HG02678 (cell line): ENCODE measurements around the gene EML6.

Source experiments
- ATAC-seq: cut with Tn5 transposase; IDR thresholded peaks from one replicate; pipeline ENCODE4 v1.9.1; 2021; ENCODE audit warnings: mild to moderate bottlenecking, moderate library complexity; ENCODE audit not compliant: unreplicated experiment

The EML6 gene

DNA sequence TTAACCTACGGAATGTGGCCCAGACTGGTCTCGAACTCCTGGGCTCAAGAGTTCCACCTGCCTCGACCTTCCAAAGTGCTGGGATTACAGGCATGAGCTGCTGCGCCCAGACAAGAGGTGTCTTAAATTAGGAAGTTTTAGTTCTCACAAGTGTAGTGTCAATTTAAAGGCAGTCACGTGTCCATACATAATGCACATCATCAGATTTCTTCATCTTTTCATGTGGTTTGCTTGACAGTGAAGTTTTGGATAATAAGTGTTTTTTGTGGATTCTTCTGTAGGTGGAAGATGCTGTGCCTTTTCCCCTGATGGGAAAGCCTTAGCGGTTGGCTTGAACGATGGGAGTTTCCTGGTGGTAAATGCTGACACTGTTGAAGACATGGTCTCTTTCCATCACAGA lies 179.3 kb downstream of the EML6 start:
- ATAC-seq, result no peak

GRCh38 chr2:54903736-54904554 lies 180.5 kb downstream of the EML6 start:
- no peak for ATAC-seq

DNA sequence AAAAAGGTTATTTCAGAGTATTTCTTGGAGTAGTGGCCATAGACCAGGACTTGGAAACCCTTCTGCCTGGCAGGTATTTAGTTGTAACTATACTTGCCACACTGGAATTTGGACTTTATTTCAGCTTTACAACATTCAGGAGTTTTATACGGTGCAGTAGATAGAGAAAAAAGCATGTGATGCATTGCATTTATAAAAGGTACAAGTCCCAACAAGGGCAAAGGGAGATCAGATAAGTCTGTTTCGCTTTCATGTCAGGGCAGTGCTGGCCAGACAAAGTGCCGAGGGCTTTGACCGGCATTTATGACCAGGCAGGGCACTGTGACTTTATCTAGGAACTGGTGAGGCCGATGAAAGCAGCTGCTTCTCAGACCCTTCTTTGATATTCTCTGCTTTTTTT lies 181.4 kb downstream of the EML6 start:
- no peak for ATAC-seq

DNA sequence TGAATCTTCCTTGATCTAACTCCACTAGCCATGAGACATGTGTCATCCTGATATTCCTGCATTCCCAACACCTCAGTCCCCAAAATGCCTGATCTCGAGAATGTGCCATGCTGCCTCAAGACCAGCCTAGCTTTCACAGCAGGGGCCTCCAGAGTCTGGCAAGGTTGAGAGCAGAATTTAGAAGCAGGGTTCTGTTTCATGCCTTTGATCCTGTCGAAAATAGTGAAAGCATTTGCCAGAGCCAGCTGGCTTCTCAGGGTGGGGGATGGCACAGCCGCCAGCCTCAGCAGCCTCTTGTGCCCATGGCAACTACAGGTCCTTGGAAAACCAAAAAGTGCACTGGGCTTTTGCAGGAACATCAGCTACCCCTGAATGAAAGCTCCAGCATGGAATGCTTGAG lies 183.3 kb downstream of the EML6 start:
- no peak for ATAC-seq

DNA sequence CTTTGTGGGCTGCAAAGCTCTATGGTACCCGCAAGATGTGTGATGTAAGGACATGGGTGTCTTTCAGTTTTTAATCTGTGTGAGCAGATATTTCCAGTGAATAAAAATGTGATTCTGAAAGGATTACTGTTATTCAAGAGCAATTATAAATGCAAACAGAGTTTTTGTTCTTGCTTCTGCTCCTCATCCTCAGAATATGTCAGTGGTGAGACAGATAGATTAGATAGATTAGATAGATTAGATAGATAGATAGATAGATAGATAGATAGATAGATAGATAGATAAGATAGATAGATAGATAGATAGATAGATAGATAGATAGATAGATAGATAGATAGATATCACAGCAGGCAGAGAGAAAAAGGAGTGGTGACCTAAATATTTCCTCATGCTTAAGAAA lies 184.2 kb downstream of the EML6 start:
- no peak for ATAC-seq

DNA sequence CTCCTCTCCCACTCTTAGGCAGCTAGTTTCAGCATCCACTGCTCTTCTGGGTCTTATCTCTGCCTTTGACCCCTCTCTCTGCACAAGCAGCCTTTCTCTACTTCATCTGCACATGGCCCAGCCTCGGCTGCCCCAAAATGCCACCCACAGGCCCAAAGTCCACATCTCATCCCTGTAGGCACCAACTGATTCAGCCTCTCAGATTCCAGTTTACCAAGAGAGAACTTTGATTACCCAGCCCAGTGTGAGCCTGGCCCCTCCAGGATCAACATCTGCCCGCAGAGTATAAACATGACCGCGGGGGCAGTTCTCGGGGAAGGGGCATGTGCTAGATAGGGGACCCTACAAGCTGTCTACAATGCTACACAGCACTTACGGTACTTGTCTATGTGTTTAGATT lies 185.1 kb downstream of the EML6 start:
- ATAC-seq, result no peak

GRCh38 chr2:54909001-54909400 lies 185.5 kb downstream of the EML6 start:
- no peak for ATAC-seq

DNA sequence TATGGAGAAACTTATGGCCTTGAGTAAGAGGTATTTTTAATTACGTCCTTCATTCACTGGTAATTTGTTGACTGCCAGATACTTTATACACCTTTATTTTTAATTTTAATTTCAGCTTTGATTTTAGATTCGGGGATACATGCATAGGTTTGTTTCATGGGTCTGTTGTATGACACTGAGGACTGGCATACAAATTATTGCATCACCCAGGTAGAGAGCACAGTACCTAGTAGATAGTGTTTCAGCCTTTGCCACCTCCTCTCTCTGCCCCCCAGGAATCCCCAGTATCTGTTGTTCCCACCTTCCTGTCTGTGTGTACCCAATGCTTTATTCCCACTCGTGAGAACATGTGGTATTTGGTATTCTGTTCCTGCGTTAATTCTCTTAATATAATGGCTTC lies 188.8 kb downstream of the EML6 start:
- no peak for ATAC-seq

GRCh38 chr2:54912893-54913292 lies 189.4 kb downstream of the EML6 start:
- ATAC-seq, result no peak

GRCh38 chr2:54914637-54915036 lies 191.2 kb downstream of the EML6 start:
- ATAC-seq, result no peak

- ATAC-seq, result no peak
These were observed 191.6 kb downstream of the EML6 start for GRCh38 chr2:54915101-54915500.

DNA sequence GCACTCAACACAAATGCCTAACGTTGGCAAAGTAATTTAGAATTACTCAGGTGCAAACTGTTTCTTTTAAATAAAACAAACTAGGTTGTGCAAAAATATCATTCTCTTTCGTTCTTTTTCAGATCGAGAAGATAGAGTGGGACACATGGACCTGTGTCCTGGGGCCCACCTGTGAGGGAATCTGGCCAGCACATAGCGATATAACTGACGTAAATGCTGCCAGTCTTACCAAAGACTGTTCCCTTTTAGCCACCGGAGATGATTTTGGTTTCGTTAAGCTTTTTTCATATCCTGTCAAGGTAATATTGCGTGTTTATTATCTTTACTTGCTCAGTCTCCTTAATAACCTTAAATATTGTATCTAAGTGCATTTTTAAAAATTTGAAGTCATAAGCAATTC lies 193.2 kb downstream of the EML6 start:
- no peak for ATAC-seq

GRCh38 chr2:54918647-54919280 lies 195.3 kb downstream of the EML6 start:
- no peak for ATAC-seq

DNA sequence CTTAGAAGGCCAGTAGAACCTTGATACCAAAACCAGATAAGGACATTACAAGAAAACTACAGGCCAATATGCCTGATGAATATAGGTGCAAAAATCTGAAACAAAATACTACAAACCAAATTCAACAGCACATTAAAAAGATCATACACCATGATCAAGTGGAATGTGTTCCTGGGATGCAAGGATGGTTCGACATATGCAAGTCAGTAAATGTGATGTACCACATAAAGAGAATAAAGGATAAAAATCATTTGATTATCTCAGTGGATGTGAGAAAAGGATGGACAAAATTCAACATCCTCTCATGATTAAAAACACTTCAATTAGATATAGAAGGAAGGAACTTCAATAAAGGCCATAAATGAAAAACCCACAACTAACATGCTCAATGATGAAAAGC lies 197.2 kb downstream of the EML6 start:
- ATAC-seq, result no peak

- ATAC-seq, result no peak
These were observed 200.7 kb downstream of the EML6 start for GRCh38 chr2:54924121-54924520.

DNA sequence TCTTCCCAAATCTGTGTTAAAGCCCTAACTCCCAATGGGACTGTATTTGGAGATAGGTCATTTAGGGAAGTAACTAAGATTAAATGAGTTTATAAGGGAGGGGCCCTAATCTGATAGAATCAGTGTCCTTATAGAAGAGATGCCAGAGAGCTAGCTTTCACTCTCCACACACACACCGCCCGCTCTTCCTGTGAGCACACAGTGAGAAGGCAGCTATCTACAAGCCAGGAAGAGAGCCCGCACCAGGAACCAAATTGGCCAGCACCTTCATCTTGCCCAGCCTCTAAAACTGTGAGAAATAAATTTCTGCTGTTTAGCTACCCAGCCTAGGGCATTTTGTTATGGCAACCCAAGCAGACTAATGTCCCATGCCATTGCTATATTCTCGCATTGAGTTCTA lies 201.6 kb downstream of the EML6 start:
- ATAC-seq, result no peak

DNA sequence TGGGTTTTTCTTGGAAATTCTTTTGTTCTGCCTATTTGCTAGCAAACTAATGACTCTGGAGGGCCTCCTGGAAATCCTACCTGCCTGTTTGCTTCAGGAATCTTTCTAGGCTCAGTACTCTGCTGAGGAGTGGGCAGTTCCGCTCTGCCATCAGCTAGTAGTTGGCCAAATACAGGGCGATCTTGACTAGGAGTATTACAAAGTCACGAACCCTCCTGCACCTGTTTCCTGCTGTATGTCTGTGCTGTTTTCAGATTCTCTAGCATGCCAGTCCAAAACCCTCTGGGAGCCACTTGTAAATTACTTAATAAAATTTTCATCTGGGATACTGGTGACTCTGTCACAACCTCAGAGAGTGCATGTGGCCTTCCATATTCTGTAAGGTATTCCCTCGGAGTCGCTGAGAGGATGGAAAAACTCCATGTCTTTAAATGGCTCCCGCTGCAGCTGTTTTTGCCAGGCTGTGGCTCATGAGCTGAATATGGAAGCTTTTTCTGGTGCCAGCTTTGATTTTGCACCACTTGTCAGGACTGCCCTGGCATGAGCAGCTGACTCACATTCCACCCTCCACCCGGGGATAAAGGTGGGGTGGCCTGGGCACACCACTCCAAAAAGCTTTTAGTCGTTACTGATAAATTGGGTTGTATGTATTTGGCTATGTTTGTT lies 203.8 kb downstream of the EML6 start:
- no peak for ATAC-seq

GRCh38 chr2:54927751-54928615 lies 204.5 kb downstream of the EML6 start:
- ATAC-seq, result no peak

DNA sequence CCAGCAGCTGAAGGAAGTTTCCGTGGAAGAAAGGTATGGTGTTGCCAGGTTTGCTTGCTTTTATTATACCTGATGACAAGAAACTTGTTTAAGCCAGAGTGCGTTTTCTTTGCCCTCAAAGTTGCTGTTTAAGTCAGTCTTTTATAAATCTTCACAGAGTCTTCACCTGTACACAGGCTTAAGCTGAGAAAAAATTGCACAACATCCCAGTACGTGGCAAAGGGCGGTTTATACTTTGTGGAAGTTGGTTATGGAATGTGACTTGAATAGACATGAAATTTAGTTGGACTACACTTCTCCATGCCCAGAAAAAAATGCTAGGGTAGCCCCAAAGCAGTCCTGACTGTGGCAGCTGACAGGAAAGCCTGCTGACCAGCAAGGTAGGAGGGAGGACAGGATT lies 205.3 kb downstream of the EML6 start:
- ATAC-seq, result no peak

- ATAC-seq, result no peak
These were observed 208.0 kb downstream of the EML6 start for GRCh38 chr2:54931473-54931872.

- no peak for ATAC-seq
These were observed 211.9 kb downstream of the EML6 start for GRCh38 chr2:54935389-54935788.
